HEK293T (cell line): ENCODE measurements around the gene AGK.

Experiments used
- CTCF ChIA-PET: fragments of 350-600 bp; formaldehyde crosslinking; extraction: SDS; loops from one replicate; lab custom pipeline; 2021; ENCODE audit warnings: antibody characterized with exemption, inconsistent platforms; lab: Yijun Ruan, JAX
- POLR2A ChIA-PET: fragments of 350-600 bp; formaldehyde crosslinking; extraction: SDS; loops from one replicate; lab custom pipeline; 2020; ENCODE audit warnings: antibody characterized with exemption, inconsistent platforms; lab: Yijun Ruan, JAX
- DNase-seq: peaks from one replicate; pipeline ENCODE4 v3.0.0; 2012; ENCODE audit warnings: mixed read lengths; ENCODE audit errors: extremely low spot score
- ARNT ChIP-seq: fragments of 450-650 bp; IDR thresholded peaks from 2 replicates; pipeline ENCODE4 v1.6.1; 2017; ENCODE audit warnings: mild to moderate bottlenecking
- BHLHE40 ChIP-seq: fragments of 450-650 bp; IDR thresholded peaks from 2 replicates; pipeline ENCODE4 v1.6.1; 2016; ENCODE audit warnings: mild to moderate bottlenecking, moderate library complexity, borderline replicate concordance
- CTBP1 ChIP-seq: fragments of 450-650 bp; IDR thresholded peaks from 2 replicates; pipeline ENCODE4 v1.6.1; 2016; ENCODE audit warnings: borderline replicate concordance
- ELF4 ChIP-seq: fragments of 450-650 bp; IDR thresholded peaks from 2 replicates; pipeline ENCODE4 v1.6.1; 2017; ENCODE audit warnings: antibody characterized with exemption
- FOXA1 ChIP-seq: fragments of 450-650 bp; IDR thresholded peaks from 2 replicates; pipeline ENCODE4 v1.6.1; 2016; ENCODE audit warnings: mild to moderate bottlenecking
- FOXK2 ChIP-seq: fragments of 450-650 bp; IDR thresholded peaks from 2 replicates; pipeline ENCODE4 v1.6.1; 2016; ENCODE audit warnings: mild to moderate bottlenecking
- FOXM1 ChIP-seq: fragments of 450-650 bp; IDR thresholded peaks from 2 replicates; pipeline ENCODE4 v1.6.1; 2017; ENCODE audit warnings: mild to moderate bottlenecking, borderline replicate concordance
- HDGF ChIP-seq: fragments of 450-650 bp; IDR thresholded peaks from 2 replicates; pipeline ENCODE4 v1.6.1; 2017; ENCODE audit warnings: antibody characterized with exemption, borderline replicate concordance
- L3MBTL2 ChIP-seq: fragments of 450-650 bp; conservative IDR thresholded peaks from 2 replicates; pipeline ENCODE4 v1.6.1; 2016; ENCODE audit warnings: mild to moderate bottlenecking
- LEF1 ChIP-seq: fragments of 450-650 bp; IDR thresholded peaks from 2 replicates; pipeline ENCODE4 v1.6.1; 2017; ENCODE audit warnings: mild to moderate bottlenecking, borderline replicate concordance
- NFRKB ChIP-seq: fragments of 450-650 bp; IDR thresholded peaks from 2 replicates; pipeline ENCODE4 v1.6.1; 2016; ENCODE audit warnings: mild to moderate bottlenecking, moderate library complexity
- SP1 ChIP-seq: fragments of 450-650 bp; IDR thresholded peaks from 2 replicates; pipeline ENCODE4 v1.6.1; 2017
- SUZ12 ChIP-seq: fragments of 450-650 bp; IDR thresholded peaks from 2 replicates; pipeline ENCODE4 v1.6.1; 2016; ENCODE audit warnings: mild to moderate bottlenecking
- TARDBP ChIP-seq: fragments of 450-650 bp; IDR thresholded peaks from 2 replicates; pipeline ENCODE4 v1.6.1; 2016
- ZNF384 ChIP-seq: fragments of 450-650 bp; IDR thresholded peaks from 2 replicates; pipeline ENCODE4 v1.6.1; 2016
- TF ChIP-seq, protein P1 (sequence below): fragments of 450-650 bp; IDR thresholded peaks from 2 replicates; pipeline ENCODE4 v1.6.1; 2016

AGK gene

DNA sequence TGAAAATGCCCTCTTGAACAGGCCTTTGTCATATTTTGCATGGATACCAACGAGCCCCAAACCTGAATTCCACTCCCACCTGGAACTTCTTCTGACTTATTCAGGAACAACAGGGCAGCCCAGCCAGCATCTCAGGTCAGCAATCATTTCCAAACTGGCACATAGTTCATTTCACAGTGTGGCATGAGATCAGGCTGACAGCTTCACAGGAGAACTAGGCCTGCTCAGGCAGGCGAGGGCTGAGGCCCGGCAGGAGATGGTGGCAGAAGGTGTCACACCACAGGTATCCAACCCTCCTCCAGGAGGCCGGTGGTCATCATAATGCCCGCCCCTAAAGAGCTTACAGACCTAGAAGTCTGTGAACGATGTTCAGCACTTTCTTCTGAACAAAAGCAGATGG lies 108.3 kb downstream of the AGK start:
- ChIA-PET POLR2A (no interaction called here), CTCF (interaction anchor here (1.3 kb wide), 1 partner anchor 19 kb away, joined by 3 read pairs; no protein-coding TSS in a partner anchor)
- no peak for TF ChIP-seq LEF1
- TF ChIP-seq BHLHE40 = no peak
- no peak for TF ChIP-seq SUZ12
- TF ChIP-seq SP1 = no peak
- no peak for TF ChIP-seq FOXM1
- TF ChIP-seq, protein P1, sequence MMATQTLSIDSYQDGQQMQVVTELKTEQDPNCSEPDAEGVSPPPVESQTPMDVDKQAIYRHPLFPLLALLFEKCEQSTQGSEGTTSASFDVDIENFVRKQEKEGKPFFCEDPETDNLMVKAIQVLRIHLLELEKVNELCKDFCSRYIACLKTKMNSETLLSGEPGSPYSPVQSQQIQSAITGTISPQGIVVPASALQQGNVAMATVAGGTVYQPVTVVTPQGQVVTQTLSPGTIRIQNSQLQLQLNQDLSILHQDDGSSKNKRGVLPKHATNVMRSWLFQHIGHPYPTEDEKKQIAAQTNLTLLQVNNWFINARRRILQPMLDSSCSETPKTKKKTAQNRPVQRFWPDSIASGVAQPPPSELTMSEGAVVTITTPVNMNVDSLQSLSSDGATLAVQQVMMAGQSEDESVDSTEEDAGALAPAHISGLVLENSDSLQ = no peak
- no peak for TF ChIP-seq NFRKB
- no peak for TF ChIP-seq FOXK2
- TF ChIP-seq ARNT = no peak
- DNase-seq = no peak

DNA sequence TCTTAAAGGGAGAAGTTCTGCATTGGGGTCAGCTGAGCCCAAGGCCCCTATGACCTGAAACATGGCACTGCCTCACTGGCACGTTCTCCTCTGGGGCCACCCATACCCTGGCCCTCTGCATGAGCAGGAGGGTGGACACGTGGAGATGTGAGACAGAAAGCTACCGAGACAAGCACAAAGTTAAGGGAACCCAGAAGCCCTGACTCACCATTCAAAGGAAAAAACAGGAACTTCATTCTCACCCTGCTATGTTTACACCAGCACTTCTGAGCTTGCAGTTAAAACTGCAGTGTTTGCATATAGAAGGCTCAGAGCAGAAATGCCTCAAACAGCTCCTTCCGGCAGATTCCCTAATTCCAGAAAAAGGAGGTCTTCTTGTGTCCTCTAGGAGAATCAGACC lies 109.0 kb downstream of the AGK start:
- TF ChIP-seq SUZ12 (no peak), L3MBTL2 (no peak), ELF4 (no peak), ARNT (no peak), HDGF (no peak), FOXK2 (no peak), TARDBP (no peak), BHLHE40 (no peak), FOXM1 (no peak), LEF1 (no peak), CTBP1 (no peak), NFRKB (no peak), FOXA1 (no peak), ZNF384 (no peak), SP1 (no peak)
- TF ChIP-seq, protein P1 = no peak
- POLR2A ChIA-PET = interaction anchor here (1.3 to 1.4 kb wide), 2 partner anchors 78 to 588 kb away, joined by 4 to 7 read pairs; partner anchors contain the start of gene SSBP1
- CTCF ChIA-PET = interaction anchor here (1.0 to 1.3 kb wide), 2 partner anchors 10 to 18 kb away, joined by 3 to 4 read pairs; no protein-coding TSS in a partner anchor
- DNase-seq = no peak

DNA sequence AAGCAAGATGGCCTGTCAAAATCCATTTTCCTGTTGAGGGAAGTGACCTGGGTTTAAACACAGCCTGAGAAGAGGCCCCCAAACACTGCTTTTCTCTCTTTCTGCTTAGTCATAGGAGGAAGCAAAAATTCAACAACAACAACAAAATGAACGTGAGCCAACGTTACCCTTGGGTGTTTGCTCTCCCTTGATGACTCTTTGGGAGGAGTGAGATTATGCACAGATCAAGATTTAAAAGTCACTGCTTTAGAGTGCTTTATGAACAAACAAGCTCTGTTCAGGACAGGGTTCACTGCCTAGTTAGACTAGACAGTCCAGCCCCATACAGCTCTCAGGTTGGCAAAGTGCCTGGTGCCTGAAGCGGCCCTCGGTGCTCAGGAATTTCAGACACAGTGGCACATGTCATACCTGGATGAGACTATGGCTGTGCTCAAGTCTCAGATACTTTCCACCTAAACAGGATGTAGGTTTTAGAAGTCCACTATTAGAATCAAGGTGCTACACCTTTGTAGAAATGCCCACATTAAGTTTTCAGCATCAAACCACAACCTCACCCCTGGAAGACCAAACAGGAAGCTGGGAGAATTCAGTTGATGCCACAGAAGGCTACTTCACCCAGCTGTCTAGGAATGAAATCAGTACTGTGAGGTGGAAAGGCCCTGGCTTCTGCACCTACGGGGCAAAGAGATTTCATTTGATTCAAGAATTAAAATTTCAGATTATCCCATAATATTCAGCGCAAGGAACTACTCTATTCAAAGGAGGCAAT lies 112.1 kb downstream of the AGK start:
- POLR2A ChIA-PET = no interaction called here
- no peak for TF ChIP-seq HDGF
- no peak for TF ChIP-seq NFRKB
- TF ChIP-seq ZNF384 = no peak
- TF ChIP-seq TARDBP = no peak
- TF ChIP-seq, protein P1 = no peak
- no peak for TF ChIP-seq ARNT
- TF ChIP-seq L3MBTL2 = no peak
- TF ChIP-seq ELF4 = no peak
- no peak for TF ChIP-seq CTBP1
- TF ChIP-seq FOXA1 = no peak
- TF ChIP-seq SUZ12 = no peak
- no peak for TF ChIP-seq BHLHE40
- TF ChIP-seq FOXM1 = no peak
- TF ChIP-seq SP1 = no peak
- TF ChIP-seq LEF1 = no peak
- TF ChIP-seq FOXK2 = no peak
- CTCF ChIA-PET = interaction anchor here (1.3 kb wide), 1 partner anchor 9 kb away, joined by 4 read pairs; no protein-coding TSS in a partner anchor

DNA sequence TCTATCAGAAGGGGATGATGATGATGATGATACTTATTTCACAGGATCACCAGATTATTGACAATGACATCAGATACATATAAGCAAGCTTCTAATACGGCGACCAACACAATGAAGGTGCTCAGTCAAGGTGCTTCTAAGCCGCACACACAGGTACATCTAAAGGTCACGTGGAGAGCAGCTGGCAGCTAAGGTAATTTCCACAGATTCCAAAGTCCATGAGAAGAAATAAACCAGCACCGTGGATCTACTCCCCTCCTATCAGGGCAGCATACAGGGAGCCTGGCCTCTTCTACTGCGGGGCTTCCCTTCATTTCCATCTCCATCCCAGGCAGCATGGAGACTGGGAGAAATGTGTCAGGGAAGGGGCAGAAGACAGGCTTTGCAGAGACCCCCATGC lies 113.2 kb downstream of the AGK start:
- no peak for DNase-seq
- TF ChIP-seq ZNF384 (no peak), CTBP1 (no peak), L3MBTL2 (no peak), BHLHE40 (no peak), HDGF (no peak), FOXM1 (no peak), TARDBP (no peak), LEF1 (no peak), ELF4 (no peak), ARNT (no peak), FOXK2 (no peak), SUZ12 (no peak), SP1 (no peak), NFRKB (no peak)
- TF ChIP-seq, protein P1 = no peak
- CTCF ChIA-PET = no interaction called here
- POLR2A ChIA-PET = no interaction called here

More for the DNA sequence above, 112.1 kb downstream of the AGK start:
- no peak for DNase-seq
